Endothelial cell (in vitro differentiated cells): ENCODE results near the gene PYY. TPM values are rescaled to one million over a fixed set of nuclear protein-coding genes. Genes with fewer than 3 reads are reported as not detected.
"Not testable (repeated sequence)": the region's sequence is repeated elsewhere in the genome, so short reads cannot be mapped to it uniquely, and the experiment has no call there.

Experiments used
- DNase-seq: peaks from one replicate; pipeline ENCODE4 v3.0.0; 2021; ENCODE audit warnings: low spot score
- H3K27ac Mint-ChIP-seq: one replicate; pipeline ENCODE4 v1.8.0; 2021; ENCODE audit warnings: mixed read lengths, inconsistent platforms; ENCODE audit not compliant: unreplicated experiment
- H3K27me3 Mint-ChIP-seq: one replicate; pipeline ENCODE4 v1.8.0; 2021; ENCODE audit warnings: mild to moderate bottlenecking, moderate library complexity, mixed read lengths, inconsistent platforms; ENCODE audit not compliant: unreplicated experiment
- H3K36me3 Mint-ChIP-seq: one replicate; pipeline ENCODE4 v1.8.0; 2021; ENCODE audit warnings: mild to moderate bottlenecking, low read depth, mixed read lengths, inconsistent platforms; ENCODE audit not compliant: unreplicated experiment
- H3K4me1 Mint-ChIP-seq: one replicate; pipeline ENCODE4 v1.8.0; 2021; ENCODE audit warnings: mild to moderate bottlenecking, mixed read lengths, inconsistent platforms; ENCODE audit not compliant: unreplicated experiment
- H3K4me3 Mint-ChIP-seq: one replicate; pipeline ENCODE4 v1.8.0; 2021; ENCODE audit warnings: mild to moderate bottlenecking, mixed read lengths, inconsistent platforms; ENCODE audit not compliant: unreplicated experiment
- H3K9me3 Mint-ChIP-seq: one replicate; pipeline ENCODE4 v1.8.0; 2021; ENCODE audit warnings: mixed read lengths, inconsistent platforms; ENCODE audit not compliant: unreplicated experiment
- CTCF ChIP-seq: fragments of 200-600 bp; sonication (generic); IDR thresholded peaks from one replicate; pipeline ENCODE4 v1.5.0; 2021; ENCODE audit warnings: antibody characterized with exemption; ENCODE audit not compliant: unreplicated experiment
- total RNA-seq: library from RNA; stranded (reverse); fragmentation: NEBNext Ultra II Directional; extraction: Animal tissue kit (Norgen Biotek cat#: 25700); gene quantifications from one replicate; pipeline ENCODE4 v1.2.1, GENCODE V29; 2021; ENCODE audit not compliant: unreplicated experiment

Gene PYY
- total RNA-seq, 1 donor from 2014 or later, result not detected

GRCh38 chr17:44000141-44000860 is 46.6 kb upstream of the PYY start:
- H3K27ac Mint-ChIP-seq, result peak overlapping the region; percentile 45
- no peaks in the 10 kb centered on the region for H3K9me3 Mint-ChIP-seq
- H3K4me3 Mint-ChIP-seq, result no peak overlapping the region
- H3K27me3 Mint-ChIP-seq, result peaks cover 6% of the 10 kb centered on the region
- no peak for TF ChIP-seq CTCF
- H3K36me3 Mint-ChIP-seq, result no peaks in the 10 kb centered on the region
- no peaks in the 10 kb centered on the region for H3K4me1 Mint-ChIP-seq
- no peak for DNase-seq

- Mint-ChIP-seq H3K4me3 (no peak overlapping the region), H3K27me3 (peaks cover 7% of the 10 kb centered on the region), H3K9me3 (no peaks in the 10 kb centered on the region), H3K4me1 (no peaks in the 10 kb centered on the region), H3K36me3 (no peaks in the 10 kb centered on the region), H3K27ac (no peak overlapping the region)
- TF ChIP-seq CTCF, result no peak
- DNase-seq, result no peak
Observed at GRCh38 chr17:43999024-43999423, 45.3 kb upstream of the PYY start.

- no peak for TF ChIP-seq CTCF
- H3K36me3 Mint-ChIP-seq, result no peaks in the 10 kb centered on the region
- no peak overlapping the region for H3K27ac Mint-ChIP-seq
- H3K4me1 Mint-ChIP-seq, result no peaks in the 10 kb centered on the region
- no peak for DNase-seq
- no peak overlapping the region for H3K4me3 Mint-ChIP-seq
- peaks cover 7% of the 10 kb centered on the region for H3K27me3 Mint-ChIP-seq
- H3K9me3 Mint-ChIP-seq, result no peaks in the 10 kb centered on the region
Observed at GRCh38 chr17:43998552-43998951, 44.8 kb upstream of the PYY start.

- not testable (repeated sequence) for H3K27ac Mint-ChIP-seq, H3K36me3 Mint-ChIP-seq, H3K27me3 Mint-ChIP-seq
Observed at GRCh38 chr17:43997180-43997579, 43.4 kb upstream of the PYY start.

GRCh38 chr17:43995150-43995471 is 41.4 kb upstream of the PYY start:
- no peaks in the 10 kb centered on the region for H3K4me1 Mint-ChIP-seq
- H3K27me3 Mint-ChIP-seq, result peaks cover 5% of the 10 kb centered on the region
- H3K27ac Mint-ChIP-seq, result no peak overlapping the region
- H3K9me3 Mint-ChIP-seq, result no peaks in the 10 kb centered on the region
- no peaks in the 10 kb centered on the region for H3K36me3 Mint-ChIP-seq
- no peak overlapping the region for H3K4me3 Mint-ChIP-seq
- peak; percentile 59 for TF ChIP-seq CTCF
- DNase-seq, result no peak

More at GRCh38 chr17:43997180-43997579, 43.4 kb upstream of the PYY start:
- not testable (repeated sequence) for DNase-seq, H3K4me1 Mint-ChIP-seq, H3K9me3 Mint-ChIP-seq, H3K4me3 Mint-ChIP-seq
